Measurements from ENCODE around the gene HNRNPDL. TPM values are rescaled to one million over a fixed set of nuclear protein-coding genes. Genes with fewer than 3 reads are reported as not detected.
"Not testable (repeated sequence)": the region's sequence is repeated elsewhere in the genome, so short reads cannot be mapped to it uniquely, and the experiment has no call there.

The HNRNPDL gene
- total RNA-seq: 100 to 1,000 TPM in 3 of 4 donors, 10 to 100 TPM in 1; 93.6 to 124 (median 107) TPM

DNA sequence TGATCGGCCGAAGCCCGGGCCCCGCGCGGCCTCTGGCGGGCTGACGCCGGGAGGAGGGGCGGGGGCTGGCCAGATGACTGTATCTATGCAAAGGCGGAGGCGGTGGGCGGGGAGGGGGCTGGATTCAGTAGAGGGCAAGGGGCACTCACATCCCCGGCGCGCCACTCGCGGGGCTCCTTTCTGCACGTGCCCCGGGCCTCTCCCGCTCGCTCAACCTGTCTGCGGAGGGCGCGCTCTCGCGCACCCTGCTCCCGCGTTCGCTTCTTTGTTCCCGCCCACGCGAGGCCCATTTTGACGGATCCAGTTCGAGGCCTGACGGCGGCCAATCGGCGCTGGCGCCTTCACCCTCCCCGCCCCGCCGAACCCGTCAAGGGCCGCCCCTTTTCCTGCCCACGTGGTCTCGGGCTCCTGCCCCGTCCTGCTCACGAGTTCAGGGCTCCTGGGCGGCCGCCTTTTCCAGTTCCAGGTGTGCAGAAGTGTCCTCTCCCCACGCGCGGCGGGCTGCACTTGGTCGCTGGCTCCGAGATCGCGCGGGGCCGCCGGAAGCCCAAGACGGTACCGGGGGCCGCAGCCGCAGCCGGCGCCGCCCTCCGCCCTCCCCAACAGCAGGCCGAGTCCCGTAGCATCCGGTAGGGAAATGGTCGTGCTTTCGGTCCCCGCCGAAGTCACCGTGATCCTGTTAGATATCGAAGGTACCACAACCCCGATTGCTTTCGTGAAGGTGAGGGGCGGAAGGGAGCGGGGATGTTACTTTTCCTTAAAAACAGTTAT, at the start of gene HNRNPDL, which contains the start of gene ENOPH1:
Gene HNRNPDL (minus strand): TSS at position 270 of the 771 bp plus-strand sequence. CDS start 772 bp downstream, outside the sequence.
Gene ENOPH1 (plus strand): TSS at position 398 of the 771 bp plus-strand sequence. CDS start 240 bp downstream, at position 638.
- TF ChIP-seq, protein P1, sequence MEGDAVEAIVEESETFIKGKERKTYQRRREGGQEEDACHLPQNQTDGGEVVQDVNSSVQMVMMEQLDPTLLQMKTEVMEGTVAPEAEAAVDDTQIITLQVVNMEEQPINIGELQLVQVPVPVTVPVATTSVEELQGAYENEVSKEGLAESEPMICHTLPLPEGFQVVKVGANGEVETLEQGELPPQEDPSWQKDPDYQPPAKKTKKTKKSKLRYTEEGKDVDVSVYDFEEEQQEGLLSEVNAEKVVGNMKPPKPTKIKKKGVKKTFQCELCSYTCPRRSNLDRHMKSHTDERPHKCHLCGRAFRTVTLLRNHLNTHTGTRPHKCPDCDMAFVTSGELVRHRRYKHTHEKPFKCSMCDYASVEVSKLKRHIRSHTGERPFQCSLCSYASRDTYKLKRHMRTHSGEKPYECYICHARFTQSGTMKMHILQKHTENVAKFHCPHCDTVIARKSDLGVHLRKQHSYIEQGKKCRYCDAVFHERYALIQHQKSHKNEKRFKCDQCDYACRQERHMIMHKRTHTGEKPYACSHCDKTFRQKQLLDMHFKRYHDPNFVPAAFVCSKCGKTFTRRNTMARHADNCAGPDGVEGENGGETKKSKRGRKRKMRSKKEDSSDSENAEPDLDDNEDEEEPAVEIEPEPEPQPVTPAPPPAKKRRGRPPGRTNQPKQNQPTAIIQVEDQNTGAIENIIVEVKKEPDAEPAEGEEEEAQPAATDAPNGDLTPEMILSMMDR (IDR thresholded peaks at IDR 0.05): no peak
- no peak for TF ChIP-seq POLR2A (IDR thresholded peaks at IDR 0.05)
- intact Hi-C loops (cut with DNase I; ENCODE audit: low total_unique reads): no loop called here
- 0% methylated on average over 28 to 46 of the region's 83 CpGs for WGBS, 2 donors
- peak within 1 kb of the TSS; percentile 93 for H3K4me3 ChIP-seq (ENCODE audit: low read depth, poor library complexity, severe bottlenecking)
- peak; percentile 96 to 99 for DNase-seq (ENCODE audit: low spot score in 2 of 2)

- 97% methylated on average over 14 of the region's 14 CpGs for WGBS, 2 donors
- intact Hi-C loops (cut with DNase I; ENCODE audit: low total_unique reads): no loop called here
- H3K4me3 ChIP-seq (ENCODE audit: low read depth, poor library complexity, severe bottlenecking): no peak overlapping the region
- no peak for TF ChIP-seq POLR2A (IDR thresholded peaks at IDR 0.05)
- TF ChIP-seq, protein P1 (IDR thresholded peaks at IDR 0.05): no peak
- DNase-seq (ENCODE audit: low spot score in 2 of 2): no peak
Observed at GRCh38 chr4:82479562-82479961, 49.3 kb upstream of the HNRNPDL start.

- intact Hi-C loops (cut with DNase I; ENCODE audit: low total_unique reads); H3K4me3 ChIP-seq (ENCODE audit: low read depth, poor library complexity, severe bottlenecking): not testable (repeated sequence)
- DNase-seq (ENCODE audit: low spot score in 2 of 2): peak in 1 of 2 donors; percentile 2
- 76 to 82% methylated on average over 9 of the region's 9 CpGs for WGBS, 2 donors
Observed at GRCh38 chr4:82477469-82477868, 47.2 kb upstream of the HNRNPDL start.

DNA sequence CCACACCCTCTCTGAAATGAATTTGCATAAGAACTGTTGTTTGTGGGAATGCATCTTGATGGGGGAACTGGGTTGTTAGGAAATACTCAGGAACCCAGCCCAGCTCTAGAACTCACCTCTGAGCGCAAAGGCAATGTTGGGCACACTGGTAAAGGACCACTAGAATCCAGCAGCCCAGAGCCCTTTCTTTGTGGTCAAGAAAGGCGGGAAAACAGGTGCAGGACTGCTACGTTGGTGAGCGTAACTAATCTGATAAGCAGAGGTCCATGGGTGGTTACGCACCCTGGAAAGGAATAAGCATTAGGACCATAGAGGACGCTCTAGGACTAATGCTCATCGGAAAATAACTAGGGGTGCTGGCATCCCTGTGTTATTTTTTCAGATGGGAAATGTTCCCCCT, 45.7 kb upstream of the HNRNPDL start:
- intact Hi-C loops (cut with DNase I; ENCODE audit: low total_unique reads); H3K4me3 ChIP-seq (ENCODE audit: low read depth, poor library complexity, severe bottlenecking); DNase-seq (ENCODE audit: low spot score in 2 of 2): not testable (repeated sequence)
- 94 to 95% methylated on average over 7 of the region's 7 CpGs for WGBS, 2 donors

DNA sequence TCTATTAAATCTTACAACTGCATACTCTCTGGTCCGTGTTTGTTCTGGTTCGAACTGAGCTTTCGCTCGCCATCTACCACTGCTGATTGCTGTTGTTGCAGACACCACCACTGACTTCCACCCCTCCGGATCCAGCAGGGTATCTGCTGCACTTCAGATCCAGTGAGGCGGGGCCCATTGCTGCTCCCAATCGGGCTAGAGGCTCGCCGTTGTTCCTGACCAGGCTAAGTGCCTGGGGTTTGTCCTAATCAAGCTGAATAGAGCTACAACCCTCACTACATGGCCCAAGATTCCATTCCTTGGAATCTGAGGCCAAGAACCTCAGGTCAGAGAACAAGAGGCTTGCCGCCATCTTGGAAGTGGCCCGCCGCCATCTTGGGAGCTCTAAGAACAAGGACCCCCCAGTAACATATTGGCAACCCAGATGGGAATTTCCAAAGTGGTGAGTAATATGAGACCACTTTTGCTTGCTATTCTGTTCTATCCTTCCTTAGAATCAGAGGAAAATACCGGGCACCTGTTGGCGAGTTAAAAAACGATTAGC, 43.4 kb upstream of the HNRNPDL start:
- TF ChIP-seq, protein P1 (IDR thresholded peaks at IDR 0.05): no peak
- no peak for TF ChIP-seq POLR2A (IDR thresholded peaks at IDR 0.05)
- intact Hi-C loops (cut with DNase I; ENCODE audit: low total_unique reads): no loop called here
- WGBS, 2 donors: 95 to 96% methylated on average over 15 of the region's 15 CpGs
- peak in 1 of 2 donors; percentile 9 for DNase-seq (ENCODE audit: low spot score in 2 of 2)
- no peak overlapping the region for H3K4me3 ChIP-seq (ENCODE audit: low read depth, poor library complexity, severe bottlenecking)

GRCh38 chr4:82473080-82473479, 42.8 kb upstream of the HNRNPDL start:
- intact Hi-C loops (cut with DNase I; ENCODE audit: low total_unique reads); H3K4me3 ChIP-seq (ENCODE audit: low read depth, poor library complexity, severe bottlenecking): not testable (repeated sequence)
- peak in 1 of 2 donors; percentile 5 for DNase-seq (ENCODE audit: low spot score in 2 of 2)
- WGBS, 2 donors: 71 to 72% methylated on average over 5 of the region's 5 CpGs

- intact Hi-C loops (cut with DNase I; ENCODE audit: low total_unique reads): loop anchor here (10.0 kb wide), 1 partner anchor 265 kb away; no protein-coding TSS in a partner anchor
- no peak for TF ChIP-seq POLR2A (IDR thresholded peaks at IDR 0.05)
- TF ChIP-seq, protein P1 (IDR thresholded peaks at IDR 0.05): no peak
- 73 to 75% methylated on average over 2 of the region's 2 CpGs for WGBS, 2 donors
- H3K4me3 ChIP-seq (ENCODE audit: low read depth, poor library complexity, severe bottlenecking): no peak overlapping the region
- no peak for DNase-seq (ENCODE audit: low spot score in 2 of 2)
Observed at GRCh38 chr4:82469791-82470345, 39.6 kb upstream of the HNRNPDL start.

Data from lower leg skin (tissue), 4 donors.